GM18951 (cell line): ENCODE data around the gene COG3.

Experiments
- POLR2A ChIP-seq: IDR thresholded peaks from 4 replicates; pipeline ENCODE4 v1.6.1; 2011; ENCODE audit warnings: mild to moderate bottlenecking; ENCODE audit not compliant: insufficient read length, insufficient read depth; ENCODE audit errors: extremely low read depth
- in situ Hi-C: fragments of 300-500 bp; cut with MboI; formaldehyde crosslinking; loops from one replicate; pipeline ENCODE4 v1.12.0; 2022; ENCODE audit warnings: low sequenced_read_pairs, mixed read lengths, inconsistent platforms; ENCODE audit not compliant: unreplicated experiment

The COG3 gene

DNA sequence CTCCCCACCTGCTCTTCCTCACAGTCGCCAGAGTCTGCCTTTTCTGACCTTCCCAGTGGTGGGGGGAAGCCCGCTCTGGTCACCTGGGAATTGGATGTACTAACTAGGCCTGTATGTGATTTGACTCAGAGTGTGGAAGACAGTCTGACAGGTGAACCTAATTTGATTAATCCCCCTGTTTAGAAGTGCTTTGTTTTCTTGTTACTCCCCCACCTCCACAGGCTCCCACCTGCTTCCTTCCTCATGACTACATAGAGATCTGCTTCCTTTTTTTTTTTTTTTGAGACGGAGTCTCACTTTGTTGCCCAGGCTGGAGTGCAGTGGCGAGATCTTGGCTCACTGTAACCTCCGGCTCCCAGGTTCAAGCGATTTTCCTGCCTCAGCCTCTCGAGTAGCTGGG lies 44.0 kb downstream of the COG3 start:
- TF ChIP-seq POLR2A, result no peak
- in situ Hi-C loops, result no loop called here

DNA sequence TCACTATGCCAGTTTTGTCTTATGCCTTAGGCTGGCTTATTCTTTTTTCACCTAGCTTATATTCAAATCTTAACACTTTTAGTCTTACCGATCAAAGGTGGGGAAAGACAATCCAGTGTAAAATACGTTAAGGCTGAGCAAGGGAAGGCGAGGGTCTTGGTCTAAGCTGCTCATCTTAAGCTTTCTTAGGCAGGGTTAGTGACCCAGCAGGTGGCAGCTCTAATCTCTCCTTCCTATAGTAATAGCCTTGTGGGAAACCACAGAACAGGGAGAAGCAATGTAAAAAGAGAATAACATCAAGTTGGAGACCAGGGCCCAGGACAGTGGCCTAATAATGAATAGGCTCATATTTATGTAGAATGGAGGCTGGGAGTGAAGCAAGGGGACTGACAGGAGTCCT lies 45.9 kb downstream of the COG3 start:
- no peak for TF ChIP-seq POLR2A
- in situ Hi-C loops, result no loop called here

DNA sequence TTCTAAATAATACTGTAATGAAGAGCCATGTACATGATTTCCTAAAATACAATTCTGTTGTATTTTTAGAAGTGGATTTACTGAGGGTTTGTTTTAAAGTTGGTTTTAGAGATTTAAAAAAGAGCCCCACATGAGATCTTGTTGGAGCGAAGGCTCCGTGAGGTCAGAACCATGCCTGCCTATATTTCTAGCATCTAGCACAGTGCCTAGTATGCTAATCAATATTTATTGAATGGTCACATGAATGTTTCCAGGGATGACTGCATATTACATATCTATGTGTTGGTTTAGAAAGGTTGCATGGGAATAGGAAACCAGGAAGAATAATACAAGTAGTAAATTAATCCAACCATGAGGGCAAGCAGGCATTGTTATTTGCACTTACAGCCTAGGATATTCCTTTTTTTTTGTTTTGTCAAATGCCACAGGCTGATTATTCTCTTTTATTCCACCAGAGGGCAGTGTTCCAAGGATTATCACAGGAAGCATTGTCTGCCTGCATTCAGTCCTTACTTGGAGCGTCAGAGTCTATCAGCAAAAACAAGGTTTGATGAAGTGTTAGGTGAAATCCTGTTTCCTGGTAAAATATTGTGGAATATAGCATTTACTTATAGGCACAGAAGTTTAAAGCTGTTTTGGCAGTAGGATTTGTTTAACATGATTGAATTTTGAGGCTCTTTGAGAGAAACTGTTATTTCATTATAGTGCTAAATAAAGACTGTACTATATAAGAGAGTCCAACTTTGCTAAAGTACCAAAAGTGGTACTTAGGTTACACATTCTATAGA lies 46.8 kb downstream of the COG3 start:
- in situ Hi-C loops, result no loop called here
- TF ChIP-seq POLR2A, result no peak

DNA sequence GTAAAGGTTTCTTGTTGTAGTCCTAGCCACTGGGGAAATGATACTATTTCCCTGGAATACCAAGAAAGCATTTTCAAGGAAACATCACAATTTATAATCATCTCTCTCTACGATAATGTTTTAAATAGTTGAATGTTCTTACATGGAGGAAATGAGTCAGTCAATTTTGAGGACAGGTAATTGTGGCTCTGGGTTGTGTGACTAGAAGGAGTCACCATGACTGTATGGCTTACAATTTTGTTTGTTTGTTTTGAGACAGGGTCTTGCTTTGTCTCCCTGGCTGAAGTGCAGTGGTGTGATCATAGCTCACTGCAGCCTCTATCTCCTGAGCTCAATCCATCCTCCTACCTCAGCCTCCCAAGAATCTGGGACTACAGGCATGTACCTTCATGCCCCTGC lies 47.4 kb downstream of the COG3 start:
- TF ChIP-seq POLR2A, result no peak
- in situ Hi-C loops, result no loop called here

DNA sequence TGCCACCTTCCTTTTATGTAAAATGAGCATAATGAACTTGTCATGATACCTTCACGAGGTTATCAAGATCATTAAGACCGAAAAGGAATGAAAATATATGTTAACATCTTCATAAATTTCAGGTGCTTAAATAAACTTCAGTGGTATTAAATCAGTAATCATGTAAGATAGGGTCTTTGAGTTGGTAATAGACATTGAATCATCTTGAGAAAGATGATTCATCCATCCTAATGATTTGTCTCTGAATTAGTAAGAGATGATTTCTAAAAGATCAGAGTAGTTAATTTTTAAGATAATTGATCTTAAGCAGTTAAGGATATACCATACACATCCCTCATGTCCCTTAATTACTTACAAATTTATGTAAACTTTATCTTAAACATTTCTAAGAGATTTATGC lies 52.0 kb downstream of the COG3 start:
- in situ Hi-C loops, result no loop called here
- TF ChIP-seq POLR2A, result no peak

DNA sequence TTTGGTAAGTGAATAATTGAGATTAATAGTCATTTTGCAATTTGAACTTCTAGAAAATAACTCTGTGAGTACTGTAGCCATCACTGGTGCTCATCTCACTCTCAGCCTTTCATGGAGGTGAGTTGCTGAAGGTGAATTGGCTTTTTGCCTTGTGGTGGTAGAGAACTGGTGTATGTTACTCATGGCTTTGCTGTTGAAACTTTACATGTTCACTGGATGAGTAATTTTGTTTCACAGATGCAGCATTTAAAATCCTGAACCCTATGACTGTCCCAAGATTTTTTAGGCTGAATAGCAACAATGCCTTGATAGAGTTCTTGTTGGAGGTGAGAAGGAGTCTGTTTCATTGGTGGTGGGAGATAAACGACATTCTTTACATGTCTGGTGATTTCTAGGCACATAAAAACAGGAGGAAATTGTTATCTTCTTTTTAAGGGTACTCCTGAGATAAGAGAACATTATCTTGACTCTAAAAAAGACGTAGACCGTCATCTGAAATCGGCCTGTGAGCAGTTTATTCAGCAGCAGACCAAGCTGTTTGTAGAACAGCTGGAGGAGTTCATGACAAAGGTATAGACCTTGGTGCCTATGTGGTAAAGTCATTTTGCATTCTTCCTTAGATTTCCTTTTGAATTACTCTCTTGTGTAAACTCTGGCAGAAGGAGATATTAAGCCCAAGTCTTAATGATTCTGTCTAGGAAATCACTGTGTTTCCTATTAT lies 53.9 kb downstream of the COG3 start:
- no peak for TF ChIP-seq POLR2A
- in situ Hi-C loops, result no loop called here

DNA sequence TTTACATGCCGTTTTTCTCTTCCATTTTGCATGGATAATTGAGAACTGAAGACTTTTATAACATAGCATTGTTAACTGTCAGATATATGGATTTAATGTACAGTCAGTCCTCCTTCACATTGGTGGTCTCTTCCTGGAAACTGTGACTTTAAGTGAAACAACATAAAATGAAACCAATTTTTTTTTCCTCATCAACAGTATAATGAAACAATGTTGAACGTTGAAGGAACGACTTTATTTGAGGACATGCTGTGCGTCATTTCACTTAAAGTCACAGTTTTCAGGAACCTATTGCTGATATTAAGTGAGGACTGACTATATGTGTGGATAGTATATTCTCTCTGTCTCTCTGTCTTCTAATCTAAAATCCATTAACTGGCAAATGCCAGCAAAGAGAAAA lies 54.8 kb downstream of the COG3 start:
- TF ChIP-seq POLR2A, result no peak
- in situ Hi-C loops, result no loop called here

DNA sequence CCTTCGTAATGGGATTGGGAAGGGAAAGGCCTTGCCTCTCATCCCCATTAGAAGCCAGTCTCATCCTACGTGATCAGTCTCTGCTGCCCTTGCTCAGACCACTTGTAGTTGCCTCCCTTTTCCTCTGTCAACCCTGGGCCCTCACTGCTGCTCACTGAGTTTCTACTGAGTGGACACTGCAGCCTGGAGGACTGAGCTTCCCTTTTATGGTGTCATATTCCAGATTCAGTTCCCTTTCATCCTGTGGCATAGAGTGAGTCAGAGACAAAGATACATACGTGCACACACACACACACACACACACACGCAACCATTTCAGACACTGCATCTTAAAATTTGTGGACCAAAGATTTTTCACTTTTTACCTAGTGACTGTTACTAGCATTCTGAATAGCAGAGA lies 56.6 kb downstream of the COG3 start:
- in situ Hi-C loops, result no loop called here
- no peak for TF ChIP-seq POLR2A

DNA sequence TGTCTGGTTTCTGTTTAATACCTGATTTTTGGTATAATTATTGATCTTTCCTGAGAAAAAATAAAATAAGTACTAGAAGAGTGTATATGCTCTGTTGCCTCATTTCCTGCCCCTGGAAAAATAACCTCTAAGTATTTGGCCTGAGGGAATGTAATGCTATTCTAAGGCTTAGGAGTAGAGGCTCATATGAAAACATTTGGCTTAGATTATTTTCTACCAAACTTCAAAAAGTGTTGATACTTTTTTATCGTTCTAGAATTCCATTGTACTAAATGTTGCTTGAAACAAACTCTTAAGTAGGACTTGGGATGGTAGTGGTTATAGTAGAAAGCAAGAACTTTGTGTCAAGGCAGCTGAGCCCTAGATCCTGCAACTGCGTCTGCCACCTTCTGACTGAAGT lies 57.8 kb downstream of the COG3 start:
- in situ Hi-C loops, result no loop called here

DNA sequence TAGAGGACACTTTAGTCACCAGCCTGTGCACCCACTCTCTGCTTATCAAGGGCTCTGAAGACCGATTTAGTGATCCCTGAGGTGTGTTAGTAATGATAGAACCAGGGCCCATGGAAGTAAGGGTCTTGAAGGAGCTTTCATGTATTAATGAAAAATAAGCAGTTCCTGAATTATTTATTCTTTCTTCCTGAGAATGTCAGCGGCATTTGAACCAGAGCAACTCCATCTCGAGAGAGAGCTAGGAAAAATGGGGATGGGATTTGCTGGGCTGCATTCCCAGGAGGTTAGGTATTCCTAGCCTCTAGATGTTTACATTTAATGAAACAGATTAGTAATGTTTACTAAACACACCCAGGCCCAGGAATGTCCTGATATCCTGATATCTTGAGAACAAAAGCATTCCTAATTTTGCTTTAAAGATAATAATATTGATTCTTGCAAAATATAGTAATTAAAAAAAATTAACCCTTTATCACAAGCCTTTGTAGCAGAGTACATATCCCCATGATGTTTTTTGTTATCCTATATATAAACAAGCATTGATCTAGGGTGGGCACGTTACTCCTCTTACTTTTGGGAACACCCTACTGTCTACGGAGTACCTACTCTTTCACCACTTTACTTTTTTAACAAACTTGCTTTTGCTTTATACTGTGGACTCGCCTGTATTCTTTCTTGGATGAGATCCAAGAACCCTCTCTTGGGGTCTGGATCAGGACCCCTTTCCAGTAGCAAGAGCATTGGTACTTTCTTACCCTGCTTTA lies 63.1 kb downstream of the COG3 start:
- in situ Hi-C loops, result no loop called here
- TF ChIP-seq POLR2A, result no peak

More for the DNA sequence above, 57.8 kb downstream of the COG3 start:
- no peak for TF ChIP-seq POLR2A

DNA sequence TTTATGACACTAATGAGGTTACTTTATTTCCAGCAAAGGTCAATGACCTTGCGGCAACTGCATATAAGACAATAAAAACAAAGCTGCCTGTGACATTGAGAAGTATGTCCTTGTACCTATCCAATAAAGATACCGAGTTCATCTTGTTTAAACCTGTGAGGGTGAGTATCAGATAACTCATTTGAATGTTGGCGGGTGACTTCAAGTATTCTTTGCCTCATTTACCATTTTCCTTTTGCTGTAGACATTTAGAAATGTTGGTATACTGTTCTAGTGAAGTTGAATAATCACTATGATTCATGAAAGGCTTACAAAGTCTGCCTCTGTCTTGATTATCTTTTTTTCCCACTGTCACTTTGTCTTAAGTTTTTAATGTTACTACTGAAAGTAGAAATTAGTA lies 65.0 kb downstream of the COG3 start:
- TF ChIP-seq POLR2A, result no peak
- in situ Hi-C loops, result no loop called here

DNA sequence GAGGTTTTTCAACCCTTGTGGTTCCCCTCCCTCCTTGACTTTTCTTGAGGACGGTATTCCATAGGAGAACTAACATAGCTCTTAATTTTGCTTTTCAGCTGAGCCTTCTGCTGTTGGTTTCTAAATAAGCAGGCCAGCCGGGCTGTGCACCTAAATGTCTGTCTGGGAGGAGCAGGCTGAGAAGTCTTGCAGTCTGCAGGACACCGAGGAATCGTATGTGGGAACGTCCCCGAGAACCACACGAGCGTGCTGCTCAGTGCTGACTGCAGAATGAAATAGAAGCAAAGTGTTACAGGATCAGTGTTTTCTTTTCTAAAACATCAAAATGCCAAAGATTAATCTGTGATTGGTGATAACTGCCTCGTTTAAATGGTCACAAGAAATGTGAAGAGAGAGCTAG lies 69.9 kb downstream of the COG3 start:
- TF ChIP-seq POLR2A, result no peak
- in situ Hi-C loops, result no loop called here

DNA sequence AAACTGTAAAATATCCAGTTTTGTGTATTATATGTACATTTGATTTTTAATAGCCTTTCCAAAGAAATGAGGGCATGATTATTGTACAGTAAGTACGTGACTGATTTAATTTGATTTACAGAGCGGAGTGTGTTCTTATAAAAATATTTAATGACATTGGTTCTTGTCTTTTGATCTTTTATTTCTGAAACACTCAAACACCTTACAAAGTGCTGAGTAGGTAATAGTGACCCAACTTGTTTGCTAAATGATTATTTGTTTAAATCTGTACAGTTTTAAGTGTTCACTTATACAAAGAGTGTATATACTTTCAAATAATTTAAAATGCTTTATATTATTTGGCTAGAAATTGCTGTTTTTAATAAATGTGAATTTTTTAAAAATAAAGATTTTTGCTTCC lies 71.5 kb downstream of the COG3 start:
- TF ChIP-seq POLR2A, result no peak
- in situ Hi-C loops, result no loop called here

DNA sequence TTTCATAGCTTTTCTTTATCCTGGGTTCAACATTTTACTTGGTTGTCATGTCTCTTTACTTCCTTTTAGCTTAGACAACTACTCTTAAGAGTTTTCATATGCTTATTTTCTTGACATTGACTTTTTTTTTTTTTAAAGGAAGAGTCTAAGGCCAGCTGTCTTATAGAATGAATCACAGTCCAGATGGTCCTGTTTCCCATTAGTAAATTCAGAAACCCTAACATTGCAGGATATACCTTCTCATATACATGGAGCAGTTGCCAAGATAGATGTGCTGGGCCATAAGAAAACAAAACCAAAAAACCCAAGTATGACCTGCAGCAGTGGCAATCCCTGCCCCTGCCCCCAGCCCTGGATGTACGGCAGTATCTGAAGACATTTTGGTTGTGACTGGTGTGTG lies 72.8 kb downstream of the COG3 start:
- TF ChIP-seq POLR2A, result no peak
- in situ Hi-C loops, result no loop called here

DNA sequence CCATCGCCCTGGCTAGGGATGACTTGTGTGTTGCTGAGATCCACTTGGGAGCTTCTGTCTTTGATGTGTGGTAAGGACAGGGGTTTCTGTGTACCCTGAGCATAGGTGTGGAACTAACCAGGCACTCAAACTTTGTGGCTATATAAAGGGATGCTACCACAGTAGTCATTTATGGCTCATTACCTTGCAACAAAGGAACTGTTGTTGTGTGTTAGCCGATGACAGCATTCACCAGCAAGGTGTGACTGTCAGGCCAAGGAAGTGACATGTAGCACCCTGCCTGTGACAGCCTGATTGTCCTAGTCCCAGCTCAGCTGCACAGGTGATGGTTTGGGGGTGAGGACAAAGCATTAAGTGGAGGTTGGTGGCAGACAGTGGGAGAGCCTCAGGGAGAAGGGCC lies 73.6 kb downstream of the COG3 start:
- no peak for TF ChIP-seq POLR2A
- in situ Hi-C loops, result no loop called here
